Cardiac fibroblast (primary cell): ENCODE data around the gene MEIS3.
"Not testable (repeated sequence)": the region's sequence is repeated elsewhere in the genome, so short reads cannot be mapped to it uniquely, and the experiment has no call there.

Source experiments
- DNase-seq, 2 donors: peaks; one replicate each; pipeline versions ENCODE4 v3.0.0 to v3.0.0-alpha.2; 2010; ENCODE audit warnings: low read depth in 2 of 2
- H3K4me3 ChIP-seq, 2 donors: replicated peaks in 1 of 2; 1 replicate in 1 of 2; 2 replicates in 1 of 2; pipeline ENCODE4 v1.5.1; 2011; ENCODE audit warnings: low read depth in 2 of 2, low read length in 2 of 2, mild to moderate bottlenecking in 2 of 2, moderate library complexity in 1 of 2
- CTCF ChIP-seq: IDR thresholded peaks from one replicate; pipeline ENCODE4 v1.5.1; 2011; ENCODE audit warnings: low read depth, mild to moderate bottlenecking, low read length, inconsistent platforms

The MEIS3 gene

GRCh38 chr19:47370045-47370611 lies 49.2 kb downstream of the MEIS3 start:
- no peak for TF ChIP-seq CTCF
- H3K4me3 ChIP-seq: no peak overlapping the region
- DNase-seq: peak; percentile 57 to 82

GRCh38 chr19:47365455-47365854 lies 53.9 kb downstream of the MEIS3 start:
- not testable (repeated sequence) for H3K4me3 ChIP-seq, DNase-seq

DNA sequence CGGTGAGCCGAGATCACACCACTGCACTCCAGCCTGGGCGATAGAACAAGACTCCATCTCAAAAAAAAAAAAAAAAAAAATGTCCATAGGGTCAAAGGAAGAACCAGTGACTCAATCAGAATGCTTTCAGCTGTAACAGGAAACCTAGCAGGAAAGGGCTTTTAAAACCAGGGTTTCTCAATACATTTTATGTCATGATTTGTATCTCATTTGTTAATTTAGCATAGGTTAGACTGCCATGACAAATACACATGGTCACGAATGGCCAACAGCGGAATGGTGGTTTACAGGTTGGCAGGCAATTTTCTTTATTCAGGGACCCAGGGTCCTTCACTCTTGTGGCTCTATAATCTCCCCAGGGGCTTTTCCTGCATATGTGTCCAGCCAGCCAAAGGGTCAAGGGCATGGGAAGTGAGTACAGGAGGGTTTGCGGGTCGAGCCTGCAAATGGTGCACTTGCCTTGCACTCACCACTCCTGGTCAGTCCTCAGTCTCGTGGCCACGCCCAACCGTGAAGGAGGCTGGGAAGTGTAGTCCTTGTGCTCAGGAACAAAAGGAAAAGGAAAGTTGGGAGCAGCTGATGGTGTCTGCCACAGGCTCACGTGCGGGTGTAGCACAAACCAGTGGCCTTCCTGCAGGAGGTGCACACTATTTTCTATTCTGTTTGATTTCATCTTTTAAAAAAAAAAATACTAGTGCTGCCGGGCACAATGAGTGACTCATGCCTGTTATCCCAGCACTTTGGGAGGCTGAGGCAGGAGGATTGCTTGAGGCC lies 55.4 kb downstream of the MEIS3 start:
- no peak overlapping the region for H3K4me3 ChIP-seq
- TF ChIP-seq CTCF: no peak
- DNase-seq: peak; percentile 42 to 84

DNA sequence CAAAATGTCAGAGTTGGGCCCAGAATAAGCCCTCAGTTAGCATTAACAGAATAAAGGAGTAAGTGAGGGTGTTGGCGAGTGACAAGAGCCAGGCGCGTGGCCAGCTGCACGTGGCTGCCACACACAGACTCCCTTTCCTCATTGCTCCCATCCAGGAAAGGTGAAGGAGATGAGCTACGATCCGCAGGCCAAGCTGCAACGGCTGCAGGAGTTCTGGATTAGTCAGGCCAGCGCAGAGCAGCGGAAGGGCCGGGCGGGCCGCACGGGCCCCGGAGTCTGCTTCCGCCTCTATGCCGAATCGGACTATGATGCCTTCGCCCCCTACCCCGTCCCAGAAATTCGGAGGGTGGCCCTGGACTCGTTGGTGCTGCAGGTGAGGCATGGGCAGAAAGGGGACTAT lies 57.0 kb downstream of the MEIS3 start:
- no peak for DNase-seq
- no peak overlapping the region for H3K4me3 ChIP-seq
- TF ChIP-seq CTCF: no peak

DNA sequence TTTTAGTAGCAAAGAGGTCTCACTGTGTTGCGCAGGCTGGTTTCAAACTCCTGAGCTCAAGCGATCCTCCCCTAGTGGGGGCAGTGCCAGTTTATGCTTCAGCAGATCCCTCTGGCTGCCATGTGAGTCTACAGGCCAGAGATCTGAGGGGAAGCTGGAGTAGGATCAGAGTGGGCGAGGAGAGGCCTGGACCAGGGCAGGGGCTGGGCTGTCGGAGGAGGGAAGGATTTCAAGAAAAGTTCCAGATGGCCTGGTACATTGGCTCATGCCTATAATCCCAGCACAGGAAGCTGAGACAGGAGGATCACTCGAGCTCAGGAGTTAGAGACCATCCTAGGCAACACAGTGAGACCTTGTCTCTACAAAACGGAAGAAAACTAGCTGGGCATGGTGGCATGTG lies 60.4 kb downstream of the MEIS3 start:
- no peak for TF ChIP-seq CTCF
- H3K4me3 ChIP-seq: no peak overlapping the region
- no peak for DNase-seq

GRCh38 chr19:47357788-47358680 lies 61.3 kb downstream of the MEIS3 start:
- no peak for DNase-seq
- TF ChIP-seq CTCF: peak; percentile 12
- H3K4me3 ChIP-seq: no peak overlapping the region

DNA sequence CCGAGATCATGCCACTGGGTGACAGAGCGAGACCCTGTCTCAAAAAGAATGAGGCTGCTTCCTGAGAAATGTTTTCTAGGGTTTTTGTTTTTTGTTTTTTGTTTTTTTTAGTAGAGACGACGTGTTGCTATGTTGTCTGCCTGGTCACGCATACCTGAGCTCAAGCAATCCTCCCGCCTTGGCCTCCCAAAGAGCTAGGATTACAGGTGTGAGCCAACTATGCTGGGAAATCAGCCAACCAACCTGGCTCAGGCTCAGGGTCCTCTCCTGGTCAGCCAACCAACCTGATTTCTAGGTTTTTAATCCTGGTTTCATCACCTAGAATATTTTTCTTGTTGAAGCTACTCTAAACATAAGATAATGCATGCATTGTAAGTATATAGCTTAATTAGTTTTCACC lies 62.4 kb downstream of the MEIS3 start:
- no peak for DNase-seq
- TF ChIP-seq CTCF: no peak
- no peak overlapping the region for H3K4me3 ChIP-seq
